CD4-positive, alpha-beta T cell treated with Interleukin-17A for 4 hours (primary cell): Measurements from ENCODE around the gene RFC4.

Experiments
- DNase-seq: peaks from one replicate; pipeline ENCODE4 v3.0.0-alpha.2; 2020; ENCODE audit warnings: mixed read lengths

The RFC4 gene

DNA sequence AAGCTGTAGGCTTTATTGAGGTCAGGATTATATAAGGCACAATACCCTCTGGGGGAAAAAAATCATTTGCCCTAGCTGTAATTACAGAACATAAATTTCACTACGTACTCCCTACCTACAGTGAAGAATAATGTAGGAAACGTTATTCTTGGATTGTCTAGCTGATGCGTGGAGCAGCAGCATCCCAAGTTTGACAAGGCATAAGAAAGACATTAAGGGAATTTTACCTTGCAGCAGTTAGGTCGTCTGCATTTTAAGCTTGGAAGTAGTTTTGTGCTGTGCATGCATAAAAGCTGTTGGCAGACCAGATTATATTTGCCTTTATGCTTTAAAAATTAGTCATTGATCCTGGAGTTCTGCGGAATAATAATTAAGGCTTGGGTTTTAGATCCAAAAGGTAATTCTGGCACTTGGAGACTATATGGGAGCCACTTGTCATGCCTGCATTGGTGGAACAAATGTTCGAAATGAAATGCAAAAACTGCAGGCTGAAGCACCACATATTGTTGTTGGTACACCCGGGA, 20.7 kb downstream of the RFC4 start:
- no peak for DNase-seq

DNA sequence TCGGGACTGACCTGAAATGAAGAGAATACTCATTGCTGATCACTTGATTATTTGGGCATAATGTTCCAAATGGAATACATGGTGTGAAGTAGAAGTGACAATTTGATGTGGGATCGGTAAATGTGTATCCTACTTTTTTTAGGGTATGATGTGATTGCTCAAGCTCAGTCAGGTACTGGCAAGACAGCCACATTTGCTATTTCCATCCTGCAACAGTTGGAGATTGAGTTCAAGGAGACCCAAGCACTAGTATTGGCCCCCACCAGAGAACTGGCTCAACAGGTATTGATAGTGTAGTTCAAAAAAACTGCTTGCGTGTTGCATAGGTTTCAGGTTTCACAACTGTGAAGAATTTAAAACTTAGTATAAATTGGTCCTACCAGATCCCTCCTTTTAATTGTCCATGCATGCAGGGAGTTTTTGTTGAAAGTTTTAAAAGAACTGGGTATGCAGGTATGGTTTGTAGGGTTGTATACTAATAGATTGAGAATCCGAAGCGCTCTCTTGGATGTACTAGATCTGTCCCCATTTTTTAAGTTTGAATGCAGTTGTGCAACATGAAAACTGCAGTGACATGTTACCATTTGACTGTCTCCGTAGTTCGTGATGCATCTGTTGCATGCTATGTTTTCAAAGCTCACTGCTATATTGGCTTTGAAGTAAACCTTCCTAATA, 21.3 kb downstream of the RFC4 start:
- DNase-seq: no peak

- peak; percentile 86 for DNase-seq
These were observed 22.4 kb downstream of the RFC4 start for GRCh38 chr3:186783731-186784515.

GRCh38 chr3:186783058-186783730, 23.1 kb downstream of the RFC4 start, which contains the start of gene EIF4A2:
EIF4A2 (plus strand) TSS chr3:186783577; CDS start chr3:186783611, 34 bp downstream.
- DNase-seq: peak; percentile 91

GRCh38 chr3:186782542-186783057, 23.7 kb downstream of the RFC4 start:
- DNase-seq: no peak

- no peak for DNase-seq
These were observed 27.1 kb downstream of the RFC4 start for GRCh38 chr3:186779204-186779603.

- DNase-seq: no peak
These were observed 30.3 kb downstream of the RFC4 start for GRCh38 chr3:186775999-186776398.

DNA sequence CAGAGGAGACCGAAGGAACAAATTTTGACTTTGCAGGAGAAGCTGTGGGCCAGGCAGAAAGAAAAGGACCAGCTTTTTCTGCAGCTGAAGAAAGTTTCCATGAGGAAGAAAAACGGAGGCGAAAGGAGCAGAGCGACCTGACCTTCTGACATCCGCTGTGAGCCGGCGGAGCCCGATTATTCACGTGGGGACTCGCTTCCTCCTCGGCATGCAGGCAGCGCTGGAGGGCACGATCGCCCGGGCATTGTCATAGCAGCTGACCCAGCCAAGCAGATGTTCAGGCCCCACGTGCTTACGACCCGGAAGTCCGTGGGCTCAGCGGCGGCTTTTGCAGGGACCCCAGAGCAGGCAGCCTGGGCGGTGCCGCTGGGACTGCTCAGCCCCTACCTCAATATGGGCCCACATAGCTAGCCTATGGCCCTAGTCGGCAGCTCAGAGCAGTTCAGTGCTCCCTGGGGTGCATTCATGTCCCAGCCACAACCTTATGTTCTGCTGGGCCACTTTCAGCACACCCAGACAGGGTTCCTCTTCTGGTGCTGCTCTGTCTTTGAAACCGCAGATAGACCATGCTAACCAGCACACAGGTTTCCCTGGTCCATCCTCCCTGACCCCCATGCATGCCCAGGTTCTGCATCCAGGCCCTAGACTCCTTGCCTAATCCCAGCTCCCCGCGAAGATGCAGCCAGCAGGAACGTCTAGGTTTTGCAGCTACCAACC, 33.4 kb downstream of the RFC4 start:
- DNase-seq: peak; percentile 76

DNA sequence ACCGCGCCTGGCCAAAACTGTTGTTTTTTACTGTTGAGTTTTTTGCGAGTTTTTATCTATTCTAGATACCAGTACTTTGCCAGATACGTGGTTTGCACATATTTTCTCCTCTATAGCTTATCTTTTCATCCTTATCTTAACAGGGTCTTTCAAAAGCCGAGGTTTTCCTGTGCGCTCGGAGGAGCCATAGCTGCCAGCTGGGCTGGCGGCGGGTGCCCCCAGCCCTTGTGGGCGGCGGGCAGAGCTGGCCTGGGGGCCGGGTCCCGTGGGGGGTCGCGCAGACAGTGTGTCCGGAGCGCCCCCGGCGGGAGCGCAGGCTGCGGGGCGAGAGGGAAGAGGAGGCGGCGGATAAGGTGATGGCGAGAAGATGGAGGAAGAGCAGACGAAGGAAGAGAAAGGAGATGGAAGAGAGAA, 34.0 kb downstream of the RFC4 start:
- peak; percentile 20 for DNase-seq

- no peak for DNase-seq
These were observed 45.3 kb downstream of the RFC4 start for GRCh38 chr3:186760897-186761447.

DNA sequence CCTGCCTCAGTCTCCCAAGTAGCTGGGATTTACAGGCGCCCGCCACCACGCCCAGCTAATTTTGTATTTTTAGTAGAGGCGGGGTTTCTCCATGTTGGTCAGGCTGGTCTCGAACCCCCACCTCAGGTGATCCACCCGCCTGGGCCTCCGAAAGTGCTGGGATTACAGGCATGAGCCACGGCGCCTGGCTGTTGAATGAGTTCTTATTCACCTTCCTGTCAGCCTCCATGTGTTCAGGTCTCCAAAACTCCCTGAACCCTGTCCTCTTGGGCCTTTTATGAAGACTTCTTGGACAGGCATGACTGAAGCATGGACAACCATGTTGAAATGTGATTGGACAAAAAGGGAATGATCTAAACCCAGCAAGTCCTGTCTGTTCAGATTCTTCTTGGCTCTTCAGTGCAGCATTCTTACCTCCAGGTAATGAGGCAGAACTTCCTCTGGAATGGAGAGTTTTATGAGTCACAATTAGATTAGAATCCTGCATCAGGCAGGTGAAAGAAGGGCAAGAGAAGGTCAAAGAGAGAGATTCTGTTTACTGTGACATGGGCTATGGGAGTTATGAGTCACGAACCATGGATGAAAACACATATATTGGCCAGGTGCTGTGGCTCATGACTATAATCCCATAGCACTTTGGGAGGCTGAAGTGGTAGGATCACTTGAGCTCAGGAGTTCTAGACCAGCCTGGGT, 46.0 kb downstream of the RFC4 start:
- no peak for DNase-seq

- no peak for DNase-seq
These were observed 46.9 kb downstream of the RFC4 start for GRCh38 chr3:186759231-186759930.

GRCh38 chr3:186757686-186758220, 48.5 kb downstream of the RFC4 start:
- DNase-seq: no peak

DNA sequence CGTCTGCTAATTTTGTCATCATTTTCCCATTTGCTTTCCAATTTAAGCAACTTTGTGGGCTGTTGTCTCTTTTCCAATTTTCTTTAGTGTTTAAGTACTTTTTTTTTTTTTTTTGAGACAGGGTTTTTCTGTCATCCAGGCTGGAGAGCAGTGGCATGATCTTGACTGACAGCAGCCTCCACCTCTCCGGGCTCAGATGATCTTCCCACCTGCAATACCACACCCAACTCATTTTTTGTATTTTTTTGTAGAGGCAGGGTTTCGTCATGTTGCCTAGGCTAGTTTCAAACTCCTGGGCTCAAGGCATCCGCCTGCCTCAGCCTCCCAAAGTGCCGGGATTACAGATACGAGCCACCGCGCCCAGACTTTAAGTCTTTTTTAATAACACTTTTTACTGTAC, 49.1 kb downstream of the RFC4 start:
- no peak for DNase-seq

- DNase-seq: no peak
These were observed 51.4 kb downstream of the RFC4 start for GRCh38 chr3:186754871-186755270.

DNA sequence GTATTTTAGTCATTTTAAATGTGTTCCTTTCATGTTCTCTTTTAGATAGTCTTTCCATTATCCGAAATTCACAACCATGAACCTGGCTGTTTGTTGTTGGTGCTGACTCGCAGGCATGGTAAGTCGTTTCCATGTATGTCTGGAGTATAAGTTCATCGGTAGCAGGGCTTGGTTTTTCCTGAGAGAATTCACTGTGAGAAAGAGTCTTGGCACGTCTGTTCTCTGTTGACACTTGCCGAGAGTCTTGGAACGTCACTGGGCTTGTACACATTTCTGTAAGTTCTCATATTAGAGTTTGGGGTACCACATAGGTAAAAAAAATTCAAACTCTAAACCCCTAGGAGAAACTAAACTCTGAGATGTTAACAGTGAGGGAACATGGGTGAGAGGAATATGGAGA, 52.3 kb downstream of the RFC4 start:
- no peak for DNase-seq

GRCh38 chr3:186751480-186751879, 54.8 kb downstream of the RFC4 start:
- DNase-seq: no peak

GRCh38 chr3:186750316-186750715, 56.0 kb downstream of the RFC4 start:
- no peak for DNase-seq

DNA sequence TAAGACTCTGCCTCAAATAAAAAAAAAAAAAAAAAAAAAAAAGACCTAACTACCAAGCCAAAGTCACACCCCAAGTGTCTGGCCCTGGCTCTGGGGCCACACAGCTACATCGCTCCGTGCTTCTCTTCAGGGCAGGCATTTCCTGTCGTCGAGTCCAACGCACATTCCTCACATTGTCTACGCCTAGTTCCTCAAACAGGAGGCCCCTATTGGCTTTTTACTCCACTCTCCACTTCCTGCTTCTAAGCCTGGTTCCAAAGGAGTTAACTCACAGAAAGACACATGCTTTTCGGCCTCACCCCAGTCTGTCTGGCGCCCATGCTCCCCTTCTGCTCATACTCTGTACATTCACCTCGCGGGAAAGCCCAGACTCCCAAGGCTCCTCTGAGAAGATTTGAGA, 60.3 kb downstream of the RFC4 start:
- peak; percentile 3 for DNase-seq

DNA sequence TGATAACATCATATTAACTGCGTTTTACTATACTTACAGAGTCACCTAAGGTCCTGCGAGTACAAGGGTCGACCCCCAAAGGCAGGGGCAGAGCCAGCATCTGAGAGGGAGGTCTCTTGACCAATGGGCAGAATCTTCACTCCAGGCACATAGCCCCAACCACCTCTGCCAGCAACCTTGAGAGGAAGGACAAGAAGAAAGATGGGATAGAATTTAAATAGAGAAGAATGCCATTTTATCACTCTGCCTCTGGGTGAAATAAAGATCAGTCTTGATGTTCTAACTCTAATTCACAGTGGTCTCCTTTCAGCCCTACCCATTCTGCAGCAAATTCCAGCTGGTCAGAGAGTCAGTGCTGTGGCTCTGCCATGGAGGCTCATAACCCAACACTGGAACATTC, 62.6 kb downstream of the RFC4 start:
- no peak for DNase-seq
